IPS-NIHi7 (cell line): ENCODE measurements around the gene IFNLR1.

Source experiments
- DNase-seq: peaks from one replicate; pipeline ENCODE4 v3.0.0; 2012; ENCODE audit warnings: mixed read lengths; ENCODE audit errors: extremely low spot score

IFNLR1 gene

DNA sequence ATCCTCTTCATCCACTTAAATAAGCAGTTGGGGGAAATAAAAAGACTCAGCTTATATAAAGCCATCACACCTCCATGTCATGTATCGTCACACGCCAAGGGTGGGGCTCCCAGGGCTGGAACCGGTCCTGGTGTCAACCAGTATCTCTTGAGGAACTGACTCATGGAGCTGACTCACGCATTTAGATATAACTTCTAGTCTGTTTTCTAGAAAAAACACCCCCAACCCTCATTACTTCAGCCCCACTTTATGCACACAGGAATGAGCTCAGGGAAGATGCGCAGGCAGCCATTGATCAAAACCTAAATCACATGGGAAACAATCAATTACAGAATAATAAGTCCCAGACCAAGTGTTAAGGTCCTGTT lies 37.2 kb downstream of the IFNLR1 start:
- DNase-seq = no peak

DNA sequence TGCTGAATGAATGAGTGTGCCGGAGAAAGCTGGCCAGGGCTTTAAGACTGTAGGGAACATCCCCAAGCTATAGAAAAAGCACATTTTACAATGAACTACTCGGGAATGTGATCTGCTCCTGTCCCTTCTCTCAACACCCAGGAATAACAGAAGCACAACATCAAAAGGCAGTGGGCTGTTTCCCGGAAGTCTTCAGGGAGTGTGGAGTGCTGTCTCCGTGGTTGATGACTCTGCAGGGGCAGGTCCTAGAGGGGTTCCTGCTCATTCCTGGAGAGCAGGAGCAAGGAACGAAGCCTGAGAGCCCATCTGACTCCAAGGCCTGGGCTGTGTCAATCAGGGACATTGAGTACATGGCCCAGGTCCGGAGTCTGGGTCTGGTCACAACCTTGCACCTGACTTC lies 39.3 kb downstream of the IFNLR1 start:
- no peak for DNase-seq

GRCh38 chr1:24147194-24147593 lies 39.9 kb downstream of the IFNLR1 start:
- no peak for DNase-seq

DNA sequence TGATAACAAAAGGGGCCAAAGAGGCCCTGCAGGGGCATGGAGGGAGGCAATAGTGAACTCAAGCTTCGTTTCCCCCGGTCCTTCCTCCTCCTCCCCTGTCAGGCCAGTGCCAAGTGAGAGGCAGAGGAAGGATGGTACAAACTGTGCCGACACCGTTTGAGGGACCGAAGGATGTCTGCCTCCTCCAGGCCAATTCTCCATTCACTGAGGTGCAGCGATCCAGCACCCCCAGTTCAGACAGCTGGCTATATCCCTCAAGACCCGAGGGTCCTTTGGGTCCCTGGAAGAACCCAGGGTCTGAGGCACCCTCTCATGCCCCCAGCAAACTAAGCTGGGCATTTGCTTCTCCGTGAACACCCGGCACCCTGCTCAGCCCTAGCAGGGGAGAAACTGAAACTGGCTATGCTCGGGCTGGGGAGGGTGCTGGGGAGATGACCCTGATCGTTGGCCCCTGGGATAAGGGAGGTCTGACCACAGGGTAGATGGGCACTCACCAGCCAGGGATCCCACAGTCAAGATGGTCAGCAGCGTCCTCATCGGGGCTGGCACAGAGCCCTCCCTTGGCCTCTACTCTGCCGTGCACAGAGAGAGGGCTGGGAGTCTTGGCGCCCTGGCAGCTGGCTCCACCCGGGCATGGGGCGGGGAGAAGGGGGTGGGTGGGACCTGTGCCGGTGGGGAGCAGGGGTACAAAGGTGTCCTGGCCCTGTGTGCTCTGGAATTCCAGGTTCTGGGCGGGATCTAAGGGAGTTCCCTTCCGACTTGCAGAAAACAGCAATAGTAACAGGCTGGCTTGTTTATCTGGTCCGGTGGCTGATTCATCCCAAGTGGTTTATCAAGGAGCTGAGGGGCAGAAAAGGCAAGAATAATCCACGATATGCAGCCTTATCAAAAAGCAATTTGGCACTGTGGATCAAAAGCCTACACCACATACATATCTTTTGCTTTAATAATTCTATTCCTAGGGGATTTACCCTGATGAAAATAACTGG lies 44.2 kb downstream of the IFNLR1 start, which contains the start of gene IL22RA1:
TSS of gene IL22RA1 (minus strand) at position 595 of the 989 bp plus-strand sequence. CDS start at position 537, 58 bp downstream.
- DNase-seq = no peak

DNA sequence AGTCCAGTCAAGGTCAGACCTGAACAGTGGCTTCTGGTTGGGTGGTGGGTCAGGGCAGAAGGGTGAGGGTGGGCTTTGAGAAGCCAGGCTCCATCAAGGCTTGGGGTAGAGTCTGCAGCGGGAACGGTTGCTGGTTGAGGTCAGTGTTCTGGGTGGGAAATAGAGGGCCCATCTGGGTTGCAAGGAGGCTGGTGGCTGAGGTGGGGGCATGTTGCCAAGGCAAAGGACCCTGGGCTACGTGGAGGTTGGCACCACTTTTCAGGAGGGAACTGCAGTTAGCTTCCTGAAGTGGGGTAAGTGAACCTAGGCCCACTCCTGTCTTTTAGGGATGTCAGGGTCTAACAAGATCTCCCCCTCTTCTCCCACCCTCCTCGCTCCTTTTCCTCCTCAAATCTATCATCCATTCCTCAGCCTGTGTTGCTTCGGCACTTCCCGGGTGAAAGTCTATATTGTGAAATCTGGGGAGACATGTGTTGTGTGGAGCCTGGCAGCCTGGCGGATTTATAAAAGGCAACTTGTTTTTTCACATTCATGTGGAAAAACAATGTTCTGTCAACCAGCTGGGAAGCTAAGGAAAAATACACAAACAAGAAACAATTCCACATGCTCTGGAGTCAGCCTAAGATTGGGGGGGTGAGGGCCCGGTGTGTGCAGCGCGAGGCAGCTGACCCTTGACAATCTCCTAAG lies 45.6 kb downstream of the IFNLR1 start:
- no peak for DNase-seq

- no peak for DNase-seq
These were observed 46.3 kb downstream of the IFNLR1 start for GRCh38 chr1:24140741-24141181.

- no peak for DNase-seq
These were observed 47.2 kb downstream of the IFNLR1 start for GRCh38 chr1:24139841-24140425.

GRCh38 chr1:24139222-24139489 lies 47.9 kb downstream of the IFNLR1 start:
- no peak for DNase-seq

DNA sequence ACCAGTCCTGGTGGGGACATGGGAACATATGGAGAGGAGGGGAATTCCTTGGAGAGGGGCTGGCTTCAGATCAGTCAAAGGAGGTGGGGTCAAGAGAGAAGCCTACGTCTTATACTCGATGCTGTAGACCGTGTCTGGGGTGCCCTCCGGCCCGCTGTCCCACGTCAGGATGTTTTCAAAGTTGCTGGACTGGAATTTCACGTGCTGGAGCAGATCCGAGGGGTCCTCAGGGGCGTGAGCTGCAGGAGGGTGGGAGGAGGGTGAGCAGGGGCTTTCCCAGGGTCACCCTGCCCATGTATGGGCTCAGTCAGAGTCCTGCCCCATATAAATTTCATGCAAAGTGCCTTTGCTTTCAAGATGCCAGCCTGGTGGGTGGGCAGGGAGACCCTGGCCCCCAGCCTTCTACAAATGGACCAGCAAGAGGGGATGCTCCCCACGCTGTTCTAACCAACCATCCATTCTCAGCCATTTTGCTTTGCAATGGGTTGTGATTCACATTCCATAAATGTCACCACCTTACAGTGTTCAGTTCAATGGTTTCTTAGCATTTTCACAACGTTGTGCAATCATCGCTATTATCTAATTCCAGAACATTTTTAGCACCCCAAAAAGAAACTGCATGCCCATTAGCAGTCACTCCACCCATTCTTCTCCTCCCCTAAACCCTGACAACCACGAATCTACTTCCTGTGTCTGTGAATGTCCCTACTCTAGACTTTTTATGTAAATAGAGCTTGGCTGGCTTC lies 48.4 kb downstream of the IFNLR1 start:
- DNase-seq = no peak

DNA sequence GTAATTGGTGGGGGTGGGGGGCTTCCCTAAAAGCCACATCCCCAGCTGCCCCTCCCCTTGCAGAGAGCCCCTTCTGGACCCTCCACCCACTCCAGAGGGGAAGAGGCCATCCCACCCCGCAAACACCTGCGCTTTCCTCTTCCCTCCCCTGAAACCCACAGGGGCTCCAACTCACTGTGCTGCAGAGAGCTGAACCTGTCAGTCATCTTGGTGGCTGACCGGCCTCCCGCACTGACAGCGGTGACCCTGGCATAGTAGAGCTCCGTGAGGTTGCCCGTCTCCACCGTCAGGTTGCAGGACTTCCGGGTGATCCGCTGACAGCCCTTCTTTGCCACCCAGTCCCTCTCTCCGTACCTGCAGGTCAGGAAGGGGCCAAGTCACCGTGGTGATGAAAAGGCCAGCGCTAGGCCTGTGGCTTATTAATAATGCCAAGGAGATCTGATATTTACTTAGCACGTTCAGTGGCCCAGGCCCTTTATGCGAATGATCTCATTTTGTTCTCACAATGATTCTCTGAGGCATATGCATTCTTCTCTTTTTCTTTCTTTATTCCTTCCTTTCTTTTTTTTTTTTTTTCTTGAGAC lies 50.0 kb downstream of the IFNLR1 start:
- no peak for DNase-seq

DNA sequence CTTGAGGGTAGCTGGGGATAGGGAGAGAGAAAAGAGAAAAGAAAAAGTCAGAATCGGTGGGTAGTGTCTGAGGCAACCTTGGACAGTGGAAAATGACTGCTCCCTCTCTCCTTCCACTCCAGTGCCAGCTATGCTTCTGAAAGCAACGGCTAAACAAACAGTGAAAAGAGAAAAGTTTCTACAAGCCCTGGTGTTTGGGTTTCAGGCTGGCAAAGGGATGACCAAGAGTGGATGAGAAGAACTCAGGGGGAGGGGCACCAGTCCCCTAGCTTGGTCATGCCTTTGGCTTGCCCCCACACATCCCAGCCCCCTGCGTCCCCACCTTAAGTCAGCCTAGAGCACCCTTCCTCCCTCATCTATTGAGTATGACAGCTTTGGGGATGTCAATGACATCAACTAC lies 52.7 kb downstream of the IFNLR1 start:
- no peak for DNase-seq

GRCh38 chr1:24133819-24134218 lies 53.3 kb downstream of the IFNLR1 start:
- no peak for DNase-seq

DNA sequence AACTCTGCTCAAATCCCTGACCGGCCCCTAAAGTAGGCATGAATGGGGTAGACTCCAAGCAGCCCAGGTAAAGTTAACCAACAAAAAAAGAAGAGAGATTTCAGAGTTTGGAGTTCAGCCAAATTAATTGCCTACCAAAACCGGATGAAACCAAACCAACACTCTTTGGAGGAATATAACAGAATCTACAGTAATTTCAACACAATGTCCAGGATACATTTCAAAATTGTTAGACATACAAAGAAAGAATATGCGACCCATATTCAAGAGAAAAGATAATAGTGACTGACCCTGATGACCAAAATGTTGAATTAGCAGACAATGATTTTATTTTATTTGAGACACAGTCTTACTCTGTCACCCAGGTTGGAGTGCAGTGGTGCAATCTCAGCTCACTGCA lies 56.7 kb downstream of the IFNLR1 start:
- no peak for DNase-seq

DNA sequence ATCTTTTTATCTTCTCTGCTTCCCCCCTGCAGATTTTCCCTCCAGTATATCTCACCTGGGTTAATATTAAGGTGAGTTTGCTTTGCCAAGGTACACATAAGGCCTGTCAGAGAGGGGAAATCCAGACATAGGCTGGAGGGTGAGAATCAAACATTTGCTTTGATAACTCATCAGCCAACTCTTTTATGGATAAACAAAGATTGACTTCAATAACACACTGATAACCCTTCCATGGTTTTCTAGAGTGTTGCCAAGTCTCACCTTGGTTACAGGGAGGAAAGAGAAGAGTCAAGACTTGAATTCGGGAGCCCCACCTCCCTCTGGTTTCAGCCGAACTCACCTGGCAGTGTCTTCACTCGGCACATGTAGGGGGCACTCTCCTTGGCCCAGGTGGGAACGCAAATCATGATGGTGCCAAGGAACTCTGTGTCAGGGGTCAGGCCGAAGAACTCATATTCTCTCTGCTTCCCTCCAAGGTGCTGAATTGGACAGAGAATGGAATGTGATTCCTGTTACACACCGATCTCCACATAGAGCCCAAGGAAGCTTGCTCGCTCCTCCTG lies 59.2 kb downstream of the IFNLR1 start:
- DNase-seq = no peak

DNA sequence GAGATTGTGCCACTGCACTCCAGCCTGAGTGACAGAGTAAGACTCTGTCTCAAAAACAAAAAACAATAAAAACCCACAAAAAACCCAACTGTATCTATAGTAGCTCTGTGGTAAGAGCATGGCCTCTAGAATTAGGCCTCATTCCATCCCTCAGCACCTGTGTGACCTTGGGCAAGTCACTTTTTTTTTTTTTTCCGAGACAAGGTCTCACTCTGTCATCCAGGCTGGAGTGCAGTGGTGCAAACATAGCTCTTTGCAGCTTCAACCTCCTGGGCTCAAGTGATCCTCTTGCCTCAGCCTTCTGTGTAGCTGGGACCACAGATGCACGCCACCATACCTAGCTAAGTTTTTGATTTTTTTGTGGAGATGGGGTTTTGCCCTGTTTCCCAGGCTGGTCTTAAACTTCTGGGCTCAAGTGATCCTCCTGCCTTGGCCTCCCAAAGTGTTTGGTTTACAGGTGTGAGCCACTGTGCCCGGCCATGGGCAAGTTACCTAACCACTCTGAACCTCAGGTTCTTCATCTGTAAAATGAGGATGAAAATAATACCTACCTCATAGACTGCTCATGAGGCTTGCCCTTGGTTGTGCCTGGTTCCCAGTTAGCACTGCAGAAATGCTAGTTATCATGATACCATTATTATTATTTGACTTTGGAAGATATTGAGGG lies 59.8 kb downstream of the IFNLR1 start:
- no peak for DNase-seq

GRCh38 chr1:24126672-24127023 lies 60.4 kb downstream of the IFNLR1 start:
- DNase-seq = no peak

DNA sequence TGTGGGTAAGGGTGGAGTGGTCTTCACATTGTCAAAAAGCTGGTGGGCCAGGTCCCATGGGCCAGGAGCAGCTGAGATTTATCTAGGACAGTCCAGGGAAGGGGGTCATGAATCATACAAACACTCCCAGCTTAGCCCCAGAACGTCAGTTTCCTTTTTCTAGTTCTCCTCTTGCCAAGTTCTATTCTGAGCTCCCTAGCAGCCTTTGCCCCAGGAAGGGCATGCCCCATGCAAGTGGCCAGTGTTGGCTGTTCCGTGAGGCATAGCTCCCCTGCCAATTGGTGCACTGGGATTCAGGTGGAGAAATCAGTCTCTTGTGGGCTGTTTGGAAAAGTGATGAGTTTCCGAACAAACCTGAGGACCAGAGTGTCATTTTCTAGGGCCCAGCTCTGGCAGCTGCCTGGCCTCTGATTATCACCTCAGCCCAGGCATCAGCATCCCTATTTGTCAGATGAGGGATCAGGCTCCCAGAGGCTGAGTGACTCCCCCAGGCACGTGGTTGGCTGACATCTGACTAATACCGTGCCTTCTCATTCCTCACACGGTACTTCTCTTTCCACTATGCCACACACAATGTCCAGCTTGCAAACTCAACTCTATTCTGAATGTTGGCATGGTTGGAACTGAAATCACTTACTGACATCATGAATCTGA lies 60.9 kb downstream of the IFNLR1 start:
- no peak for DNase-seq

DNA sequence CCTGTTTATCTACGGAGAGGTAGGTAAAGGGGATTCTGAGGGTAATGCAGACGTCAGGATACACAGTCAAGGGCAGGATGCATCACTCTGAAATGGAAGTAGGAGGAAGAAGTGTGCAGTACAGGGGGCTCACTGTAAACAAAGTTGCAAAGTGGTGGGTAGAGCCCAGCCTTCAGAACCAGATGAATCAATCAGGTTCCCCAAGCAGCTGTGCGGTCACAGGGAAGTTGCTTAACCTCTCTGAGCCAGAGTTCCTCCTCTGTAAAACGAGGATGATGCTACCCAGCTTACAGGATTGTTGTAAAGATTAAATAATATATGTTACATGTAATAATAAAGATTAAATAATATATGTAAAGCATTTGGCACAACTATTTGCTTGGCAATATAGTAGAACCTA lies 61.6 kb downstream of the IFNLR1 start:
- DNase-seq = no peak

DNA sequence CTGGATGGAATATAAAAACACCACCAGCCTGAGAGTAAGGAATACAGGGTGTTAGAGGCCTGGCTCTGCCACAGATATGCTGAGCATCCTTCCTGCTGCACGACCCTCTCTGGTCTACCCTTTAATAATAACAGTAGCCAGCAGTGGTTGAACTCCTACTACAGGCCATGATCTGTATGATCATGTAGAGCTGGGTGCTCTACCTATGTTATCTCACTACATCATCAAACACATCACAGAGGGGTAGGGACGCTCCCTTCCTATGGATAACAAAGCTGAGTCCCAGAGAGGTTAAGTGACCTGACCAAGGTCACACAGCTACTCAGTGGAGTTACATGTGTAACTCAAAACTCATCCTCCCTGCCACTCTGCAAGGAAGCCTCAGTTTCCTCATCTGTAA lies 62.1 kb downstream of the IFNLR1 start:
- DNase-seq = no peak

DNA sequence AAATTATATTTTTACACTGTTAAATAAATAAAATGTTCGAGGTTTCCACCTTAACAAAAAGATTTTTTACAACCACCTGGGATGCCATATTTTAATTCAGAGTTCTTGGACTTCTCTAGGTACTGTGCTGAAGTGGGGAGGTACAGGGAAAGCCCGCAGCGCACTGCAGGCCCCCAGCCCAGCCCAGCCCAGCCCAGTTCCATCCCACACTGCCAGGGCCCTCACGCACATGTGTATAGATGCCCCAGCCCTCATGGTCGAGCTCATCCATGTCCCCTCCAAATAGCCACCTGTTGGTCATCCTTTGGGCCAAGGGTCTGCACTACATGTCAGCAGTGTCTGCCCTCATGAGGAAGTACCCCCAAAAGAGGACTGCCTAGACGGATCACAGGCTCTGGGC lies 63.5 kb downstream of the IFNLR1 start:
- DNase-seq = no peak
